Mesenchymal stem cell (in vitro differentiated cells and primary cell): ENCODE data around the gene CECR2.

Experiments used
- DNase-seq: peaks from one replicate; pipeline ENCODE4 v3.0.0-alpha.2; 2013
- H2AFZ ChIP-seq: one replicate; pipeline ENCODE4 v1.6.1; 2013; ENCODE audit warnings: low read depth, mild to moderate bottlenecking, control low read depth, inconsistent platforms, low read length, moderate library complexity
- H2AK5ac ChIP-seq: 2 replicates; pipeline ENCODE4 v1.6.1; 2013; ENCODE audit warnings: low read length, moderate library complexity, mild to moderate bottlenecking, inconsistent platforms; ENCODE audit not compliant: severe bottlenecking
- H2BK120ac ChIP-seq: one replicate; pipeline ENCODE4 v1.6.1; 2013; ENCODE audit warnings: low read depth, mild to moderate bottlenecking, inconsistent platforms, low read length, moderate library complexity
- H2BK12ac ChIP-seq, 2 experiments: one replicate each; pipeline ENCODE4 v1.6.1; 2013; ENCODE audit warnings: inconsistent platforms in 2 of 2, low read length in 2 of 2, mild to moderate bottlenecking in 2 of 2, moderate library complexity in 2 of 2, control low read depth in 1 of 2
- H2BK15ac ChIP-seq: one replicate; pipeline ENCODE4 v1.6.1; 2013; ENCODE audit warnings: mild to moderate bottlenecking, low read depth, inconsistent platforms; ENCODE audit not compliant: poor library complexity, severe bottlenecking
- H2BK5ac ChIP-seq: 2 replicates; pipeline ENCODE4 v1.6.1; 2013; ENCODE audit warnings: low read depth, mild to moderate bottlenecking, low read length, control low read depth, inconsistent platforms; ENCODE audit not compliant: poor library complexity, severe bottlenecking
- H3K14ac ChIP-seq, 2 experiments: one replicate each; pipeline ENCODE4 v1.6.1; 2013; ENCODE audit warnings: inconsistent platforms in 2 of 2, low read length in 2 of 2, control low read depth in 1 of 2, mild to moderate bottlenecking in 1 of 2, moderate library complexity in 1 of 2
- H3K18ac ChIP-seq, 2 experiments: one replicate each; pipeline ENCODE4 v1.6.1; 2013; ENCODE audit warnings: inconsistent platforms in 2 of 2, low read length in 2 of 2, control low read depth in 1 of 2, low read depth in 1 of 2, mild to moderate bottlenecking in 1 of 2
- H3K23ac ChIP-seq, 2 experiments: one replicate each; pipeline ENCODE4 v1.6.1; 2013; ENCODE audit warnings: inconsistent platforms in 2 of 2, low read length in 2 of 2, mild to moderate bottlenecking in 2 of 2, moderate library complexity in 2 of 2, control low read depth in 1 of 2
- H3K27ac ChIP-seq: 2 replicates; pipeline ENCODE4 v1.5.1; 2013; ENCODE audit warnings: mild to moderate bottlenecking, moderate library complexity, low read length, control low read depth, inconsistent platforms; ENCODE audit not compliant: poor library complexity, severe bottlenecking
- H3K27me3 ChIP-seq, 2 experiments: 2 replicates each; pipeline versions ENCODE4 v1.6.1 to v1.7.0; 2013; ENCODE audit warnings: low read length in 2 of 2, mild to moderate bottlenecking in 2 of 2, moderate library complexity in 2 of 2, control low read depth in 1 of 2, inconsistent platforms in 1 of 2; ENCODE audit not compliant: control insufficient read depth in 1 of 2, insufficient read depth in 1 of 2
- H3K36me3 ChIP-seq, 2 experiments: 2 replicates each; pipeline versions ENCODE4 v1.6.1 to v1.7.0; 2013; ENCODE audit warnings: low read length in 2 of 2, control low read depth in 1 of 2, inconsistent platforms in 1 of 2, low read depth in 1 of 2, mild to moderate bottlenecking in 1 of 2; ENCODE audit not compliant: insufficient read depth in 2 of 2, control insufficient read depth in 1 of 2
- H3K4ac ChIP-seq, 2 experiments: one replicate each; pipeline ENCODE4 v1.6.1; 2013; ENCODE audit warnings: inconsistent platforms in 2 of 2, low read length in 2 of 2, mild to moderate bottlenecking in 2 of 2, moderate library complexity in 2 of 2, control low read depth in 1 of 2, low read depth in 1 of 2
- H3K4me1 ChIP-seq: 2 replicates; pipeline ENCODE4 v1.6.1; 2013; ENCODE audit warnings: low read depth, low read length, control low read depth; ENCODE audit not compliant: control insufficient read depth, insufficient read depth
- H3K4me2 ChIP-seq: 2 replicates; pipeline ENCODE4 v1.6.1; 2013; ENCODE audit warnings: low read length, mild to moderate bottlenecking, inconsistent platforms; ENCODE audit not compliant: poor library complexity, severe bottlenecking
- H3K4me3 ChIP-seq, 2 experiments: 2 replicates each; pipeline versions ENCODE4 v1.5.1 to v1.7.0; 2013; ENCODE audit warnings: low read length in 2 of 2, mild to moderate bottlenecking in 2 of 2, control low read depth in 1 of 2, low read depth in 1 of 2; ENCODE audit not compliant: insufficient read depth in 1 of 2
- H3K79me1 ChIP-seq: replicated peaks from 2 replicates; pipeline ENCODE4 v1.6.1; 2013; ENCODE audit warnings: mild to moderate bottlenecking, control low read depth, low read length, inconsistent platforms; ENCODE audit not compliant: poor library complexity, severe bottlenecking
- H3K9ac ChIP-seq: 2 replicates; pipeline ENCODE4 v1.7.0; 2013; ENCODE audit warnings: mild to moderate bottlenecking, low read length, moderate library complexity
- H3K9me3 ChIP-seq: 2 replicates; pipeline ENCODE4 v1.7.0; 2013; ENCODE audit warnings: mild to moderate bottlenecking, low read length; ENCODE audit not compliant: control insufficient read depth
- H4K8ac ChIP-seq: one replicate; pipeline ENCODE4 v1.6.1; 2013; ENCODE audit warnings: inconsistent platforms, mild to moderate bottlenecking, low read length, moderate library complexity
- H4K91ac ChIP-seq: one replicate; pipeline ENCODE4 v1.6.1; 2013; ENCODE audit warnings: mild to moderate bottlenecking, low read length, inconsistent platforms
- WGBS: methylation state at CpG from one replicate; pipeline ENCODE4 v1.1.7; 2013; ENCODE audit warnings: mixed read lengths; 5-methylcytosine and 5-hydroxymethylcytosine counted together

CECR2 gene

DNA sequence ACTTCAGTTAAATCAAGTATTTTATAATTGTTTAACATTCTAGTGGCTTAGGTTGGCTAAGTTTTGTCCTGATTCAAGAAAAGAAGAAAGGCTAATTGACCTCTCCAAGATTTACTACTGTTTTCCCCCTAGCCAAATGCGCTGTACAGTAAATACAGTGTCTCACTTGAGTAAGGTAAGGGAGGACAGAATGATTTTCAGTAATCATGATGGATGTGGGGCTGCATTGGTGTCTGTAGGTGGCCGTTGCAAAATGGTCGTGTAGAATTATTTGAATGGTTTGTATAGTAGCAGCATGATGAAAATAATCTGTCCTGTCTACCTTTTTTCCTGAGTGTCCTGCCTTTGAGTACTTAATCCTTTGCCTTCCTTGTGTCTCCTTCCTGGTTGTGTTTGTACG, 4.6 kb downstream of the CECR2 start:
- Histone ChIP-seq H2BK12ac (no peak overlapping the region), H2BK15ac (no peak overlapping the region), H3K79me1 (no peaks in the 10 kb centered on the region), H3K9ac (no peak overlapping the region), H2AFZ (no peak overlapping the region), H3K4ac (no peak overlapping the region), H3K4me2 (no peak overlapping the region), H4K91ac (no peak overlapping the region), H3K27me3 (peaks cover 46 to 54% of the 10 kb centered on the region in 2 experiments), H3K4me3 (no peak overlapping the region), H3K14ac (no peak overlapping the region), H3K23ac (no peak overlapping the region), H2AK5ac (no peak overlapping the region), H3K27ac (no peak overlapping the region), H3K4me1 (peaks cover 14% of the 10 kb centered on the region), H2BK5ac (no peak overlapping the region), H3K36me3 (no peaks in the 10 kb centered on the region), H3K9me3 (no peaks in the 10 kb centered on the region), H3K18ac (no peak overlapping the region), H2BK120ac (no peak overlapping the region), H4K8ac (no peak overlapping the region)
- WGBS: 68% methylated on average over 4 of the region's 4 CpGs
- no peak for DNase-seq

GRCh38 chr22:17375914-17376614, 6.8 kb downstream of the CECR2 start:
- no peak for DNase-seq
- H4K8ac ChIP-seq: no peak overlapping the region
- no peak overlapping the region for H3K14ac ChIP-seq
- H3K4me2 ChIP-seq: no peak overlapping the region
- no peak overlapping the region for H3K4me3 ChIP-seq
- H3K4ac ChIP-seq: no peak overlapping the region
- no peak overlapping the region for H2BK5ac ChIP-seq
- no peak overlapping the region for H3K18ac ChIP-seq
- no peak overlapping the region for H2BK120ac ChIP-seq
- no peaks in the 10 kb centered on the region for H3K9me3 ChIP-seq
- no peak overlapping the region for H4K91ac ChIP-seq
- H3K27ac ChIP-seq: no peak overlapping the region
- no peaks in the 10 kb centered on the region for H3K79me1 ChIP-seq
- no peak overlapping the region for H2AFZ ChIP-seq
- H3K4me1 ChIP-seq: no peaks in the 10 kb centered on the region
- peaks cover 46 to 57% of the 10 kb centered on the region in 2 experiments for H3K27me3 ChIP-seq
- no peak overlapping the region for H2BK12ac ChIP-seq
- H3K9ac ChIP-seq: no peak overlapping the region
- no peak overlapping the region for H2BK15ac ChIP-seq
- no peaks in the 10 kb centered on the region for H3K36me3 ChIP-seq
- 86% methylated on average over 10 of the region's 11 CpGs for WGBS
- H2AK5ac ChIP-seq: no peak overlapping the region
- H3K23ac ChIP-seq: no peak overlapping the region

GRCh38 chr22:17376950-17377349, 7.7 kb downstream of the CECR2 start:
- Histone ChIP-seq H2AFZ (no peak overlapping the region), H3K4me1 (no peaks in the 10 kb centered on the region), H2AK5ac (no peak overlapping the region), H3K79me1 (no peaks in the 10 kb centered on the region), H2BK12ac (no peak overlapping the region), H3K14ac (no peak overlapping the region), H3K9me3 (no peaks in the 10 kb centered on the region), H3K27ac (no peak overlapping the region), H3K36me3 (no peaks in the 10 kb centered on the region), H3K4me2 (no peak overlapping the region), H3K27me3 (peaks cover 41 to 48% of the 10 kb centered on the region in 2 experiments), H4K8ac (no peak overlapping the region), H2BK15ac (no peak overlapping the region), H2BK120ac (no peak overlapping the region), H3K18ac (no peak overlapping the region), H3K4ac (no peak overlapping the region), H2BK5ac (no peak overlapping the region), H3K4me3 (no peak overlapping the region), H3K23ac (no peak overlapping the region), H3K9ac (no peak overlapping the region), H4K91ac (no peak overlapping the region)
- WGBS: no CpG with 5 or more reads among the region's 1 CpG
- DNase-seq: no peak

GRCh38 chr22:17379944-17380343, 10.7 kb downstream of the CECR2 start:
- no peak overlapping the region for H3K9ac ChIP-seq
- H3K4me1 ChIP-seq: no peaks in the 10 kb centered on the region
- no peak for DNase-seq
- no peak overlapping the region for H3K18ac ChIP-seq
- H3K4ac ChIP-seq: no peak overlapping the region
- peaks cover 18 to 24% of the 10 kb centered on the region in 2 experiments for H3K27me3 ChIP-seq
- no peak overlapping the region for H3K27ac ChIP-seq
- no peak overlapping the region for H2AK5ac ChIP-seq
- H2BK15ac ChIP-seq: no peak overlapping the region
- no peak overlapping the region for H3K4me3 ChIP-seq
- no peak overlapping the region for H3K23ac ChIP-seq
- H3K9me3 ChIP-seq: peaks cover under 1% of the 10 kb centered on the region
- H2AFZ ChIP-seq: no peak overlapping the region
- H3K4me2 ChIP-seq: no peak overlapping the region
- no peak overlapping the region for H2BK12ac ChIP-seq
- no peak overlapping the region for H4K8ac ChIP-seq
- no peaks in the 10 kb centered on the region for H3K36me3 ChIP-seq
- H2BK120ac ChIP-seq: no peak overlapping the region
- H3K14ac ChIP-seq: no peak overlapping the region
- no peak overlapping the region for H2BK5ac ChIP-seq
- WGBS: 17% methylated on average over 1 of the region's 2 CpGs
- no peaks in the 10 kb centered on the region for H3K79me1 ChIP-seq
- H4K91ac ChIP-seq: no peak overlapping the region
